Measurements from ENCODE around the gene SMYD3. TPM values are rescaled to one million over a fixed set of nuclear protein-coding genes. Genes with fewer than 3 reads are reported as not detected.

Gene SMYD3
- total and polyA plus RNA-seq, 2 donors (not counting 3 experiments of a cell fraction or from before 2014, with no cell fraction given) = 16.0 to 32.1 TPM

GRCh38 chr1:246532519-246532918 is 25.4 kb upstream of the SMYD3 start:
- BruUV-seq (replicated peaks) = no TSS peak
- DNase-seq (ENCODE audit: low read depth, low spot score) (no peak), FAIRE-seq (no peak)
- no peaks in the 10 kb centered on the region for H3K4me1 ChIP-seq (ENCODE audit: control insufficient read depth, extremely low read depth, insufficient read depth, low read length)
- H3K9me1 ChIP-seq (replicated peaks; ENCODE audit: control insufficient read depth, extremely low read depth, insufficient read depth, low read length) = no peaks in the 10 kb centered on the region
- no peak overlapping the region for H2AFZ ChIP-seq (ENCODE audit: low read depth, low read length)
- no peaks in the 10 kb centered on the region for H3K79me2 ChIP-seq (ENCODE audit: control insufficient read depth, insufficient read depth, low read length)
- no peak overlapping the region for H3K4me2 ChIP-seq (ENCODE audit: insufficient read depth, low read length)
- no peaks in the 10 kb centered on the region for H3K9me3 ChIP-seq (replicated peaks; ENCODE audit: control insufficient read depth, insufficient read depth, low read length)
- peaks cover 4 to 8% of the 10 kb centered on the region in 2 experiments for H3K27me3 ChIP-seq (ENCODE audit: control insufficient read depth in 2 of 2, insufficient read depth in 2 of 2, low read length in 2 of 2)
- ChIA-PET CTCF (interaction anchor here (0.7 to 2.7 kb wide), 4 partner anchors 26 to 1379 kb away, joined by 4 to 12 read pairs (median 6); partner anchors contain the start of gene SMYD3), POLR2A (no interaction called here)
- intact Hi-C loops (cut with micrococcal nuclease) (no loop called here), dilution Hi-C loops (cut with MboI; ENCODE audit: extremely low pct_ligation_motif_present, low sequenced_read_pairs) (no loop called here)
- no peaks in the 10 kb centered on the region for H4K20me1 ChIP-seq (replicated peaks; ENCODE audit: control insufficient read depth, extremely low read depth, insufficient read depth, low read length)
- TF ChIP-seq CTCF (IDR thresholded peaks at IDR 0.05; ENCODE audit: extremely low read depth in 1 of 2, insufficient read depth in 1 of 2, low read depth in 1 of 2, low read length in 2 of 2) (no peak), MYC (IDR thresholded peaks at IDR 0.05; ENCODE audit: low read depth, low read length) (no peak), GATA2 (IDR thresholded peaks at IDR 0.05; ENCODE audit: insufficient read depth, insufficient read length, low read depth, low read length) (no peak), JUN (IDR thresholded peaks at IDR 0.05; ENCODE audit: borderline replicate concordance, insufficient read depth, insufficient read length, low read depth) (no peak), EZH2 (IDR thresholded peaks at IDR 0.05; ENCODE audit: borderline replicate concordance, low read depth, low read length, severe bottlenecking) (no peak), POLR2A (IDR thresholded peaks at IDR 0.05; ENCODE audit: low read depth, low read length) (no peak)
- no peak overlapping the region for H3K9ac ChIP-seq (replicated peaks; ENCODE audit: extremely low read depth, insufficient read depth, low read length)
- no peak overlapping the region for H3K27ac ChIP-seq (ENCODE audit: insufficient read depth, low read depth, low read length)
- no peak overlapping the region for H3K4me3 ChIP-seq (replicated peaks in 1 of 3; ENCODE audit: insufficient read depth in 1 of 3, low read depth in 1 of 3, low read length in 3 of 3)
- H3K36me3 ChIP-seq (ENCODE audit: control insufficient read depth in 2 of 2, extremely low read depth in 1 of 2, insufficient read depth in 2 of 2, low read length in 2 of 2) = no peaks in the 10 kb centered on the region

GRCh38 chr1:246530482-246530881 is 23.4 kb upstream of the SMYD3 start:
- no peaks in the 10 kb centered on the region for H3K4me1 ChIP-seq (ENCODE audit: control insufficient read depth, extremely low read depth, insufficient read depth, low read length)
- H3K9me1 ChIP-seq (replicated peaks; ENCODE audit: control insufficient read depth, extremely low read depth, insufficient read depth, low read length) = no peaks in the 10 kb centered on the region
- no peak for DNase-seq (ENCODE audit: low read depth, low spot score)
- CTCF ChIA-PET = interaction anchor here (0.7 kb wide), 1 partner anchor 12 kb away, joined by 4 read pairs; no protein-coding TSS in a partner anchor
- FAIRE-seq = no peak
- H3K4me2 ChIP-seq (ENCODE audit: insufficient read depth, low read length) = no peak overlapping the region
- no peak for TF ChIP-seq GATA2 (IDR thresholded peaks at IDR 0.05; ENCODE audit: insufficient read depth, insufficient read length, low read depth, low read length)
- TF ChIP-seq POLR2AphosphoS5 (IDR thresholded peaks at IDR 0.05; ENCODE audit: insufficient read depth, low read depth, low read length) = no peak
- no peak for TF ChIP-seq EZH2 (IDR thresholded peaks at IDR 0.05; ENCODE audit: borderline replicate concordance, low read depth, low read length, severe bottlenecking)
- TF ChIP-seq JUN (IDR thresholded peaks at IDR 0.05; ENCODE audit: borderline replicate concordance, insufficient read depth, insufficient read length, low read depth) = no peak
- no peak for TF ChIP-seq CTCF (IDR thresholded peaks at IDR 0.05; ENCODE audit: extremely low read depth in 1 of 2, insufficient read depth in 1 of 2, low read depth in 1 of 2, low read length in 2 of 2)
- TF ChIP-seq MYC (IDR thresholded peaks at IDR 0.05; ENCODE audit: low read depth, low read length) = no peak
- H3K9me3 ChIP-seq (replicated peaks; ENCODE audit: control insufficient read depth, insufficient read depth, low read length) = no peaks in the 10 kb centered on the region
- no peak overlapping the region for H3K9ac ChIP-seq (replicated peaks; ENCODE audit: extremely low read depth, insufficient read depth, low read length)
- no peak overlapping the region for H3K4me3 ChIP-seq (replicated peaks in 1 of 3; ENCODE audit: insufficient read depth in 1 of 3, low read depth in 1 of 3, low read length in 3 of 3)
- H4K20me1 ChIP-seq (replicated peaks; ENCODE audit: control insufficient read depth, extremely low read depth, insufficient read depth, low read length) = no peaks in the 10 kb centered on the region
- no peak overlapping the region for H2AFZ ChIP-seq (ENCODE audit: low read depth, low read length)
- no peaks in the 10 kb centered on the region for H3K79me2 ChIP-seq (ENCODE audit: control insufficient read depth, insufficient read depth, low read length)
- dilution Hi-C loops (cut with MboI; ENCODE audit: extremely low pct_ligation_motif_present, low sequenced_read_pairs) (no loop called here), intact Hi-C loops (cut with micrococcal nuclease) (no loop called here)
- POLR2A ChIA-PET = no interaction called here
- no peak overlapping the region for H3K27ac ChIP-seq (ENCODE audit: insufficient read depth, low read depth, low read length)
- H3K36me3 ChIP-seq (ENCODE audit: control insufficient read depth in 2 of 2, extremely low read depth in 1 of 2, insufficient read depth in 2 of 2, low read length in 2 of 2) = no peaks in the 10 kb centered on the region
- BruUV-seq (replicated peaks) = no TSS peak
- peaks cover 4 to 8% of the 10 kb centered on the region in 2 experiments for H3K27me3 ChIP-seq (ENCODE audit: control insufficient read depth in 2 of 2, insufficient read depth in 2 of 2, low read length in 2 of 2)
